ENCODE results near the gene SLC9A9. TPM values are rescaled to one million over a fixed set of nuclear protein-coding genes. Genes with fewer than 3 reads are reported as not detected.

The SLC9A9 gene
- total and polyA plus RNA-seq, 7 donors, result 1.3 to 5.4 (median 2.9) TPM

DNA sequence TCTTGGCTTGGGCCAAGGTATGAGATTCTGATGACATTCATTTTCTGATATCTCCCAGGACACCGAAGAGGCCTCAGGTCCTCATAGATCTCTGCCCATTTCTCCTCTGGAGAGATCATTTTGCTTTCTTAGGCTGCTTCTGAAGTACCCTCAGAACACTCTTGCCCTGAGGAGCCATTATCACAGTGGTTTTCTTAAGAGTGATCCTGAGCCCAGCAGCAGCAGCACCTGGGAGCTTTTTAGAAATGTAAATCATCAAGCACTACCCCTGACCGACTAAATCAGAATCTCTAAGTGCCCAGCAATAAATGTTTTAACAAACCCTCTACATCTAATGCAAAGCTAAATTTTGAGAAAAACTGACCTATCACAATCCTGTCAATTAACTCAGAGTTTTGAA lies 40.6 kb upstream of the SLC9A9 start:
- intact Hi-C loops (cut with DNase I), result no loop called here
- no peak for ATAC-seq

DNA sequence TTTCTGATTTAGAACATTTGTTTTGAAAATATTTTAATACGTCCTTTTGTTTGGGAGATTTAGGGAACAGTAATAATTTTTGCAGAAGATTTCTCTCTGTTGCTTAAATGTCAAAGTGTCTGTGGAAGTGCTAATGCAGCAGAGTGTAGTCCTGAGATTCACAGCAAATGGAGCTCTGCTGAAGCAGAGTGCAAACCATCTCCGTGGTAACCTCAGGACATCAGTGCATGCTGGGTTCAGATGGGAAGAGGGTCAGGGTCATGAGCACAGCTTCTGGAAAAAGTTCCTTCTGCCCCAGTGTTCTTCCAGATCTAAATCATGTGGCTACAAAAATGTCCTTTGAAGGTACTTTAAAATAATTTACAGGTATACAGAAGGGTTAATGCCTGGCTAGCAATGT lies 39.9 kb upstream of the SLC9A9 start:
- intact Hi-C loops (cut with DNase I), result no loop called here
- no peaks in the 10 kb centered on the region for H3K27me3 ChIP-seq (ENCODE audit: insufficient read depth in 3 of 3, low read length in 2 of 3)
- no peak overlapping the region for H3K27ac ChIP-seq
- 55 to 64% (median 60%) methylated on average over 2 of the region's 2 CpGs for WGBS, 3 donors
- DNase-seq (no peak), ATAC-seq (no peak)
- H3K4me3 ChIP-seq, result no peak overlapping the region
- H3K9me3 ChIP-seq, result no peaks in the 10 kb centered on the region
- no peaks in the 10 kb centered on the region for H3K36me3 ChIP-seq (ENCODE audit: insufficient read depth in 1 of 2, low read depth in 1 of 2)
- TF ChIP-seq, protein P1, sequence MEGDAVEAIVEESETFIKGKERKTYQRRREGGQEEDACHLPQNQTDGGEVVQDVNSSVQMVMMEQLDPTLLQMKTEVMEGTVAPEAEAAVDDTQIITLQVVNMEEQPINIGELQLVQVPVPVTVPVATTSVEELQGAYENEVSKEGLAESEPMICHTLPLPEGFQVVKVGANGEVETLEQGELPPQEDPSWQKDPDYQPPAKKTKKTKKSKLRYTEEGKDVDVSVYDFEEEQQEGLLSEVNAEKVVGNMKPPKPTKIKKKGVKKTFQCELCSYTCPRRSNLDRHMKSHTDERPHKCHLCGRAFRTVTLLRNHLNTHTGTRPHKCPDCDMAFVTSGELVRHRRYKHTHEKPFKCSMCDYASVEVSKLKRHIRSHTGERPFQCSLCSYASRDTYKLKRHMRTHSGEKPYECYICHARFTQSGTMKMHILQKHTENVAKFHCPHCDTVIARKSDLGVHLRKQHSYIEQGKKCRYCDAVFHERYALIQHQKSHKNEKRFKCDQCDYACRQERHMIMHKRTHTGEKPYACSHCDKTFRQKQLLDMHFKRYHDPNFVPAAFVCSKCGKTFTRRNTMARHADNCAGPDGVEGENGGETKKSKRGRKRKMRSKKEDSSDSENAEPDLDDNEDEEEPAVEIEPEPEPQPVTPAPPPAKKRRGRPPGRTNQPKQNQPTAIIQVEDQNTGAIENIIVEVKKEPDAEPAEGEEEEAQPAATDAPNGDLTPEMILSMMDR (IDR thresholded peaks at IDR 0.05), result no peak
- no peaks in the 10 kb centered on the region for H3K4me1 ChIP-seq

More for the DNA sequence above, 40.6 kb upstream of the SLC9A9 start:
- no peak for DNase-seq
- 56 to 81% (median 81%) methylated on average over 2 of the region's 2 CpGs for WGBS, 3 donors
- Histone ChIP-seq H3K9me3 (no peaks in the 10 kb centered on the region), H3K27me3 (ENCODE audit: insufficient read depth in 3 of 3, low read length in 2 of 3) (no peaks in the 10 kb centered on the region), H3K4me3 (no peak overlapping the region), H3K27ac (no peak overlapping the region), H3K36me3 (ENCODE audit: insufficient read depth in 1 of 2, low read depth in 1 of 2) (no peaks in the 10 kb centered on the region), H3K4me1 (no peaks in the 10 kb centered on the region)
- TF ChIP-seq, protein P1 (IDR thresholded peaks at IDR 0.05), result no peak

DNA sequence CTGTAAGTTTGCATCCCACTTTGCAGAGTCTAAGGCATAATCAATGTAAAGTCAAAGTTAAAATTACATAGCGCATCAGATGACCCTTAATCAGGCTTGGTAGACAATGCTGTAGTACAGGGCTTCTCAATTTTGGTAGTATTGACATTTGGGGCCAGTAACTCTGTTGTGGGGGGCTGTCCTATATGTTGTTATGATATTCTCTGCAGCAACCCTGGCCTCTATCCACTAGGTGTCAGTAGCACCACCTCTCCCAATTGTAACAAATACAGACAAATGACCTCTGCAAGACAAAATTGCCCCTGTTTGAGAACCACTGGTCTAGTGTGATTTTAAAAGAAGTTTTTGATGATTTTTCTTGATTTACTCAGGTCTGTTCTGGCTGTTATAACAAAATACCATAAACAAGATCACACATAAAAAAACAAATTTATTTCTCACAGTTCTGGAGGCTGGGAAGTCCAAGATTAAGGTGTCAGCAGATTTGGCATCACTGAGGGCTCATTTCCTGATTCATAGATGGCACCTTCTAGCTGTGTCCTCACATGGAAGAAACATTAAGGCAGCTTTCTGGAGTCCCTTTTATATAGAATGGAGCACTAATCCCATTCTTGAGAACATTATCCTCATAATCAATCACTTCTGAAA lies 37.6 kb upstream of the SLC9A9 start:
- intact Hi-C loops (cut with DNase I), result no loop called here
- 89 to 97% (median 97%) methylated on average over 1 of the region's 1 CpG for WGBS, 3 donors
- DNase-seq, result no peak
- TF ChIP-seq, protein P1 (IDR thresholded peaks at IDR 0.05), result peak; percentile 51
- ATAC-seq, result peak in 2 of 4 donors; percentile 42 to 55
- Histone ChIP-seq H3K4me3 (no peak overlapping the region), H3K36me3 (ENCODE audit: insufficient read depth in 1 of 2, low read depth in 1 of 2) (no peaks in the 10 kb centered on the region), H3K27me3 (ENCODE audit: insufficient read depth in 3 of 3, low read length in 2 of 3) (peaks cover 0 to 3% (median 0%) of the 10 kb centered on the region in 3 donors), H3K9me3 (no peaks in the 10 kb centered on the region), H3K27ac (no peak overlapping the region), H3K4me1 (no peaks in the 10 kb centered on the region)

DNA sequence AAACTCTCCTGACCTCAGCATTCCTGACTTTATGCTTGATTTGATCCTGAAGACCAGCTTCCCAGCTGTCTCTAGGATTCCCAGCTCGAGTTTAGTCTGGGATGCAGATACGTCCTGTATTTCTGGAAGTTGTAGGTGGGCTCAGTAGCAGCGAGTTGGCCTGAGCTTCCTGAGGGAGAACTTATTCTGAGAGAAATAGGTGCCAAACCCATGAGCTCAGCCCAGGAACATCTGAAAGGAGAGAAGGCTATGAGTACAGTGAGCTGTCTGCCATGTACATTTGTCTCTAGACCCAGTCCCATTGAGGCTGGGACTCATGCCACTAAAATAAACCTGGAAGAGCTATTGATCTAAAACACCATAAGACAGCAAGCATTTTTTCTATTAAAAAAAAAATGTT lies 36.6 kb upstream of the SLC9A9 start:
- Histone ChIP-seq H3K27ac (no peak overlapping the region), H3K9me3 (no peaks in the 10 kb centered on the region), H3K4me1 (no peaks in the 10 kb centered on the region), H3K36me3 (ENCODE audit: insufficient read depth in 1 of 2, low read depth in 1 of 2) (no peaks in the 10 kb centered on the region), H3K4me3 (no peak overlapping the region), H3K27me3 (ENCODE audit: insufficient read depth in 3 of 3, low read length in 2 of 3) (peaks cover 0 to 3% (median 0%) of the 10 kb centered on the region in 3 donors)
- TF ChIP-seq, protein P1 (IDR thresholded peaks at IDR 0.05), result no peak
- ATAC-seq (no peak), DNase-seq (no peak)
- intact Hi-C loops (cut with DNase I), result no loop called here
- WGBS, 3 donors, result 33 to 37% (median 34%) methylated on average over 3 of the region's 3 CpGs

DNA sequence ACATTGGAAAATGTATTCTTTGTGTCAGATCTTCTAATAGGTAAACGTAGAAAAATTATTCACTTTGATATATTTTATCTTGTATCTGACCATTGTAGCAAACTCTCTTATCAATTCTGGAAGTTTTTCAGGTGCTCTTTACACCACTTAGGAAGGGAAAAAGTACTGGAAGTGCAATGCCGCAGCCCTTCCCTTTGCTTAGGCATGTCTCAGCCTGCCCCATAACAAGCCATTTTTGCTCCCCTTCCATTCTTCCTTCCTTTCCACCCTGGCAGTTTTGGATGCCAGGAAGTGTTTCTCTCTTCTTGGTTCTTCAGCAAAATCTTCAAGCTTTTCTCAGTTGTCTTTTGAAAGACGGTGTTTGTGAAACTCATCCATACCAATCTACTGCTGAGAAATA lies 34.9 kb upstream of the SLC9A9 start:
- no peak for ATAC-seq
- no peak for DNase-seq
- intact Hi-C loops (cut with DNase I), result no loop called here
- Histone ChIP-seq H3K27ac (no peak overlapping the region), H3K27me3 (ENCODE audit: insufficient read depth in 3 of 3, low read length in 2 of 3) (peaks cover 0 to 3% (median 0%) of the 10 kb centered on the region in 3 donors), H3K36me3 (ENCODE audit: insufficient read depth in 1 of 2, low read depth in 1 of 2) (no peaks in the 10 kb centered on the region), H3K4me1 (no peaks in the 10 kb centered on the region), H3K9me3 (no peaks in the 10 kb centered on the region), H3K4me3 (no peak overlapping the region)
- WGBS, 3 donors, result 84 to 90% (median 84%) methylated on average over 3 of the region's 3 CpGs
- TF ChIP-seq, protein P1 (IDR thresholded peaks at IDR 0.05), result no peak

Data from psoas muscle (tissue), 8 donors.